ENCODE data around the gene PCDHAC2. TPM values are rescaled to one million over a fixed set of nuclear protein-coding genes. Genes with fewer than 3 reads are reported as not detected.

Gene PCDHAC2
- total RNA-seq, 1 donor from 2014 or later, result 0.48 TPM

DNA sequence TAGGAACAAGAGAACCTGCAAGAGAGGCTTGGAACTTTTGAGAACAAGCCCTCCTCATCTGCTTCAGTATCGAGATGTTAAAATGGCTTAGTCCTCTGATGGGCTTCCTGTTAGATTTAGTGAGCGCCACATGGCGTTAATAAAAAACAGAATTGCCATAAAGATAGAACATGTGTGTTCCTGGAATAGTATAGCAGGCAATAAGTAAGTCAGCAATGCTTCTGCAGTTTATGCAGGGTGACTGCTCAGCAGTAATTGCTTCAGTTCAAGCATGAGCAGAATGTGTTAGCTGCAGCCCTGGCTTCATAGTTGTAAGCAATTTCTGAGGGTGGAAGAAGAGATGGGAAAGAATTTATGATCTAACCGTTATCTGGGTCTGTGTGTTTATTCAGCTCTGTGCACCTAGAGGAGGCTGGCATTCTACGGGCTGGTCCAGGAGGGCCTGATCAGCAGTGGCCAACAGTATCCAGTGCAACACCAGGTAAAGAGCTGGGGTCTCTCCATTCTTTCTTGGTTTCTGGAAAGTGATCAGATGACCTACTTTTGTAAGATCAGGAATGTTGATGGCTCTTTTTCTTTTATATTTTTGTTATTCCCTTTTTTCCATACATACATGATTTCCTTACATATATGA, 15.9 kb downstream of the PCDHAC2 start:
- intact Hi-C loops (cut with DNase I), result no loop called here
- DNase-seq (no peak), ATAC-seq (ENCODE audit: poor library complexity) (no peak)

DNA sequence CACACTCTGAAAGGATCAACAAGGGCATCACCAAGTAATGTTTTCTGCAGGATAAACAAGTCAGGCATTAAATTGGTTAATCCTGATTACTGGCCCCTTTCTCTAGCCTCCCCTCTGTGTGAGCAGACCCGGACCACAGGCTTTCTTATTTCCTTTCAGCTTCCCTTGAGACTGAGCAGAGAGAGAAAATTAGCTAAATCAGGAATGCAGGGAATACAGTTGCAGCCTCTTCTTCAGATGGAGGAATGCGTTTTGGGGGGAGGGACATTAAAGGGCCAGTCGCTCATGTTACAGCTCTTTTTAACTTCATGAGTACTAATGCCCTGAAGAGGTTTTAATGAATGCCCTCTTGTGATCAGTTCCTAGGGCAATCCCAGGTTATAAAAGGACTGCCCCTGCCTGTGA, 19.8 kb downstream of the PCDHAC2 start:
- no peak for DNase-seq
- intact Hi-C loops (cut with DNase I), result no loop called here
- no peak for ATAC-seq (ENCODE audit: poor library complexity)

DNA sequence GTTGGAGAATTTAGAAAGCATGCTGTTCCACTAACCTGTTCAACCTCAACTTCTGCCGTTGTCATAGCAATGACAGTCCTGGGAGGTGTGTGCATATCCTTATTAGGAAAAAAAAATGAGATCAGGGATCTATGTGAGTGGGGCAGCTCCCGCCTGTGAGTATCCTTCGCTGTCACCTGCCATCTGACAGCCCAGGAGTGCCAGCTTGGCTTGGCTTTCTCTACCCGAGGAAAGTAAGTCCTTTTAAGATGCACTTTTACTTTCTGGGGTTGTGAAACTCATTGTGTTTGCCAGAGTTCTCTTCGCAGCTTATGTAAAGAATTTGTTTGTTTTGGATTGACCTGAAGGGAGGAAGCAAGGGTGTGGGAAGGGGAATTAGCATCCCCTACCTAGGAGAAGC, 21.8 kb downstream of the PCDHAC2 start:
- intact Hi-C loops (cut with DNase I), result no loop called here
- ATAC-seq (ENCODE audit: poor library complexity) (no peak), DNase-seq (no peak)

DNA sequence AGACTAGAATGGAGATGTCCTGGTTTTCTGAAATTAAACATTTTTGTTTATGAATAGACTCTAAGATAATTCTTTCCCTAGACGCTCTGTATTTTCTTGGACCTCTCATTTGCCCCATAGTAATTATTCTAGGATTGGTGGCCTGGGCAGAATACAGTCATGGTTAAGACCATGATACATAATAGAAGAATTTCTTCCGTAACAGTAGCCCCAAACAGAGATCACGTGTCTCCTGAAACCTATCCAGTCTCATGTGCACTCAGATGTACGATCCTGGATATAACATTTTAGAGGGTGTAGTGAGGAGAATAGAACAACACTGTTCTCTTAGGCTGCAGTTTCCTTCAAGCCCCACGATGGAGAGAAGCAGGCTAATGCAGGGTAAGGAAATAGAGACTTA, 22.3 kb downstream of the PCDHAC2 start:
- no peak for ATAC-seq (ENCODE audit: poor library complexity)
- intact Hi-C loops (cut with DNase I), result no loop called here

DNA sequence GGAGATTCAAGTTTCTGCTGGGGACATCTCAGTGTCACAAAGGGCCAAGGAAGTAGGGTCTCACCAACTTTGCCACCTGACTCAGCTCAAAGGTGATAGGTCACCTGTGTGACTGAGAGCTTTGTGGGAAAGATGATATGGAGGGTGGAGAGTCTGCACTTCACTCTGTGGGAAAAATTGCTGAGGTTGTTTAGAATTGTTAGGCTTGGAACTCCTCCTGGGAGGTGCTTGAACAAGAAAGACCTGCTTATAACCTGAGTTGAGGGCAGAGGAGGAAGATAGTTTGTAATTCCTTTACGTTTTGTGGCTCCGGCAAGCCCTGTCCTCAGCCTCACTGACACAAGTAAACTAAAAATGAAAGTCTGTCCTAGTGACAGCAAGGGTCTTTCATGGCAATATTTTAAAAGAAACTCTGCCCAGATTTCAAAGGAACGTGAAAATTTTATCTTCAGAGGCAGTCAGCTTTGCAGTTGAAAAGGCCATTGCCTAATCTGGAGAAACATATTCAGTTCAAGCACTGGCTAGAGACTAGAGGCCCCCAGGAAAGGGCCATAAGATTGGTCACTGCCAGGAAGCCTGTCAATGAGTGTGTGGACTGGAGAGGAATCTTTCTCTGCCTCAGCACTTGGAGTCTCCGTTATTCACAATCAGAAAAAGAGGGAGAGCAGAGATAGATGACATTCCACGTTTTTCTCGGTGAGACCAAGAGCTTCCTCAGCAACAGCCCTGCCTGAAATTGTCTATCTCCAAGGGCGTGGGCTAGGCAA, 23.2 kb downstream of the PCDHAC2 start:
- intact Hi-C loops (cut with DNase I), result no loop called here
- DNase-seq (no peak), ATAC-seq (ENCODE audit: poor library complexity) (no peak)

More for the DNA sequence above, 22.3 kb downstream of the PCDHAC2 start:
- no peak for DNase-seq

DNA sequence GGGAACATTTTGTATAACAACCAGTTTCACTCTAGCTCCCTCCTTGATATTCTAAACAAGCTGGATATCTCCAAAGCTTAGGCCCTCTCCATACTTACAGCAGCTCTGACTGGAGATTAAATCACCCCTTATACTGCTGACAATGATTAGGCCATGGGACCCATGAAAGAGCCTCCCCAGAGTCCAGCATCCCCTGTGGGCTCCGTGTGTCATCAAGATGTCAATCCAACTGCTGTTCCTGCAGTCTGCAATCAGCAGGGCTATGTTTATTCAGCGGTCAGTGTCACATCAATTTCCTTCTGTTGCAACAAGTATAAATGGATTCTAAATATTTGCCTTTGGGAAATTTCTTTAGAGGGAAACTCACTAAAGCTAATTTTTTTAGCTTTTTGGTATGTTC, 26.6 kb downstream of the PCDHAC2 start:
- DNase-seq (no peak), ATAC-seq (ENCODE audit: poor library complexity) (no peak)
- intact Hi-C loops (cut with DNase I), result no loop called here

DNA sequence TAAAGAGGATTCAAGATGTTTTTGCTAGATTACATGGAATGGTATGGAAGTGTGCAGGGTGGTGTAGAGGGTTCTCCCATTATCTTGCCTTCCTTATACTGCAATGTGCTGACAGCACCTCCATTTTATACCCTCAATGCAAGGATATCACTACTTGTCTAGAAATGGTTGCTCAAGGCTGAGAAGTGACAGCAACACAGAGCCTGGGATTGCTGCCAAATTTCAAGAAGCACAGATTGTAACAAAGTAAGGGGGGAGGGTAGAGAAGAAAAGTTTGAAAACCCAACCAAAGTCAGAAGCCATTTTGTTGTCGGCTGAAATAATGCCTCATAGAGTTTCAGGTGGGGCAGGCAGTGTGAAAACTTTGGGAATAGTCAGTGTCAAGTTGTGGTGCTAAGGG, 29.8 kb downstream of the PCDHAC2 start:
- intact Hi-C loops (cut with DNase I), result no loop called here
- ATAC-seq (ENCODE audit: poor library complexity), result no peak
- no peak for DNase-seq

DNA sequence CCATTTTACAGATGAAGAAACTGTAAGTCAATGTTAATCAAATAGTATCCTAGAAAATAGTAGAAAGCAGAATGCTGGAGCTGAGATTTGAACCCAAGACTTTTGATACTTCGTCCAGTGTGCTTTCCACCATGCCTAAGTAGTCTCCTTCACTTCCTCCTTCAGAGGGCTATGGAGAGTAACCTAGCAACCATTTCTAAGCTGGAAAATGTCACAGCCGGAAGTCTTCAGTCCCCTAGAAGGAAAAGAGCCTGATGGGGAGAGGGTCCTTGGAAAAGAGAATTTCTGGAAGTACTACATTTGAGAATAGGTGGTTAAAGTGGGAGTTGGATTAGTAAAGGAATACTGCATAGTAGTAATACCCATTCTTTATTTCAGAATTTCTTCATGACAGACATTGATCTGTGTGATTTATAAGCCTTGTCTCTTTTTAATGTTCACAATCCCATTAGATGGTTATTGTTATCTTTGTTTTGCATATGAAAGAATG, 32.7 kb downstream of the PCDHAC2 start:
- intact Hi-C loops (cut with DNase I), result no loop called here
- DNase-seq, result no peak

DNA sequence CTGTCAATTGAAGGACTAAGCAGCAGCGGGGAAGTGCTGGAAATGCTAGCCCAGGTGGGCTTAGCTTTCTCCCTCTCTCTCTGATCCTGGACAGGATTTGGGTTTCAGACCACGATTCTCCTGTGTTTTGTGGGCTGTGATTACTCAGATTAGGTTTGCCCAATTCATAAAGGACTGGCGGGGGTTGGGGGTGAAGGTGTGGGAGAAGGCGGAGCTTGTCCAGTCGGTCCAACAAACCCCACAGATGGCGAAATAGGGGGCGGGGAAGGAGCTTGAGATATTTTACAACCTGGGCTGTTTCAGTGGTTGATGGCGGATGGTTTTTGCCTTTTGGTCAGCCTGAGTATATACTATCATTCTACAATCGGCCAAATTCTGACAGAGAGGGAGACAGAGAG, 35.2 kb downstream of the PCDHAC2 start:
- intact Hi-C loops (cut with DNase I), result no loop called here
- DNase-seq, result no peak
- ATAC-seq (ENCODE audit: poor library complexity), result no peak

More for the DNA sequence above, 32.7 kb downstream of the PCDHAC2 start:
- ATAC-seq (ENCODE audit: poor library complexity), result no peak

DNA sequence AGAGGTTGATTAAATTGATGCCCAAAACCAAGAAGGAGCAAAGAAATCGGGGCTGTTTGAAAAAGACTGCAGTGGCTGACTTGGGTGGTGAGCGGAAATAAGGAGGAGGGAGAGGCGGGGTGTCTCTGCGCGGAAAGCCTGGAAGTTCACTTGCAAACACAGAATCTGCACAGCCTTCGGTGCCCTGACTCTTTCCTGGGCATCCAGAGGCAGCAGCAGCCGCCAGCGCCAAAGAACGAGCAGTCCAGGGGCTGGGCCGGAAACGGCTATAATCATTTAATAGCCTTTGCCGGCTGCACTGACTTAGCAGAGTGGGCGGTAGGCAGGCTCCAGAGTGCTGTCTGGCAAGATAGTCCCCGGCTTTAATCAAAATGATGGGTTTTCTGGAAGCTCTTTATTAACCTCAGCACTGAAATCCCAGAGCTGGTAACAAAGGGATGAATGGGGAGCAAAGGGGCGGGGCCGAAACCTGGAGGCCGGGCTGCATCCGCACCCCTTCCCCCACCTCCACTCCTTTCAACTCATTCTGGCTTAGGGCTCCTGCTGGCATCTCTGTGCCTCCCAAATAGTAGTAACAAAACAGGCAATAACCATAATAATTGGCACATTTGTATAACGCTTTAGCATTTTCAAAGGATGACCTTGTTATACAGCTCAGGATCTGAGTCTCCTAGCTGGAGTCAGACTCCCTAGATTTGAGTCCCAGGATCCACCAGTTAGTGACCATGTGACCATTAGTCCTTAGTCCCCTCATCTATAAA, 35.7 kb downstream of the PCDHAC2 start:
- intact Hi-C loops (cut with DNase I), result no loop called here
- ATAC-seq (ENCODE audit: poor library complexity) (no peak), DNase-seq (no peak)

DNA sequence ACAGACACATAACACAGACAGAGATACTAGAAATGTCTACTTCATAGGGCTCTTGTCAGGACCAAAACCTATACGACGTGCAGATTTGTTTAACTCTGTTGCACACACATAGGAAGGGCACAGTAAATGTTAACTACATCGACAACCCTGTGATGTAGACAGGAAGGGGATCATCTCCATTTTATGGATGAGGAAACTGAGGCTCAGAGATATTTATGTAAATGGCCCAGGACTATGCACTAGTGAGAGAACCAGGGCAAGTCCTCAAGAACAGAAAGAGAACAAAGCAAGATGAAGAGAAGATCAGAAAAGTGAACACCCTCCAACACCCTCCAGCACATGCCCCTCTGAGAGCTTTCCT, 36.3 kb downstream of the PCDHAC2 start:
- intact Hi-C loops (cut with DNase I), result no loop called here
- DNase-seq, result no peak
- ATAC-seq (ENCODE audit: poor library complexity), result no peak

DNA sequence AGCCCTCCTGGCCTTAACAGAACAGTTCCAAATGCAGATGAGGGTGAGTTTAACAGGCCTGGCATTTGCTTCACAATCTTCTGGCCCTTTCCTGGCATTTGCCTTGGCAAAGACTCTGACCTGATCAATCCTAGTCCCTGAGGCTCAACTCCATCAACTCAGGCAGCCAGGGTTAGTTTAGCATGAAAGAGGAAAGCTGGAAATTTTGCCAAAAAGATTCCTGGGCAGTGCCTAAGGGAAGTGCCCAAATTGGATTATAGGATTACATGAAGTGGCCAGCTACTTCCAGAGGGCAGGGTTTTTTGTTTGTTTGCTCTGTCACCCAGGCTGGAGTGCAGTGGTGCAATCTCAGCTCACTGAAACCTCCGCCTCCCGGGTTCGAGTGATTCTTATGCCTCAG, 36.8 kb downstream of the PCDHAC2 start:
- intact Hi-C loops (cut with DNase I), result no loop called here
- DNase-seq (no peak), ATAC-seq (ENCODE audit: poor library complexity) (no peak)

DNA sequence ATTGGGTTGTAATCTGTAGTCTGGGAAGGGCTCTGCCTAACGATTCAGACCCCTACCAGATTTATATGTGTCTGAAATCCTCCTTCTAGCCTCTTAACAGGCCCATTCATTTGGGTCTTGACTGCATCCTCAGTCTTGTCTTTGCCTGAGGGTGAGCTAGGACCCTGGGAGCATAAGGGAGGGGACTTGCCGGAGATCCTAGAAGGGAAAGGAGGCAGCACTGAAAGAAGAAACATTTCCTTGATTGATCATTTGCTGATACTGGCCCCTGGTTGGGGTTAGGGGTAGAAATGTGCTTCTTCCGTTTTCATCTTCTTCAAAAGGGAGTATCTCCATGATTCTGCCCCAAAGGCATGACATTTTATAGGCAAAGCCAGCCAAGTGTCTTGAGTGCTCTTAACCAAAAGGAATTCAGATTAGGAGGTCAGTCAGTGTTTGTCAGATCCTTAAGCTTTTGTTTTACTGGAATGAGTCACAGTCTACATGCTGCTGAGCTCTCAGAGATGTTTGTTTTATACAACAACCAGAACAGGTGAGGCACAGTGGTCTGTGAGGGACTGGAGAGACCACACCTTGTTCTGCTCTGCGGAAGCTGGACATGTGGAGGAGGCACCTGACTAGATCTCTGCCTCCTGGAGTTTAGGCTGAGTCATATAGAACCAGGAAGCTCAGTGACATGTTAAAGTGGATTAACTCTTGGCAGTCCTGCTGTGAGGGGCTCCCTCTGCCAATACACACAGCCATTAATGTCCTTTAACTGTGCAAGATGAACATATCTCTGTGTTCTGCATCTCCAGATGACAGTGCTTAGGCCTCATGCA, 37.7 kb downstream of the PCDHAC2 start:
- intact Hi-C loops (cut with DNase I), result no loop called here
- ATAC-seq (ENCODE audit: poor library complexity), result no peak
- DNase-seq, result no peak

DNA sequence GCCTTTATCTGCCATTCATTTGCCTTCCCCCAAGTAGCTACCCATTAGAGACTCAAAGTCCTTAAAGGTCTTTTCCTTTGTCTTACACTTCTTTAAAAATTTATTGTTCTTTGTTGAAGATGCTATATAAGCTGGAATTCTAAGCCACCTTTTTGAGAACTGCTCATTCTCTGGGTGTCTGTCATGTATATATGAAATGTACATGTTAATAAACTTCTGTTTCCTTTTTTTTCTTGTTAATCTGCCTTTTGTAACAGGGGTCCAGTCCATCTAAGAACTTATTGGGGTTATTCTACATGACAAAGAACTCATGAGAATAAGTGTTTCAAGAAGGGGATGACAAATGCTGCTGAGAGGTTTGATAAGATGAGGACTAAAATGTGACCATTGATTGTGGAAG, 41.5 kb downstream of the PCDHAC2 start:
- ATAC-seq (ENCODE audit: poor library complexity) (no peak), DNase-seq (no peak)
- intact Hi-C loops (cut with DNase I), result no loop called here

DNA sequence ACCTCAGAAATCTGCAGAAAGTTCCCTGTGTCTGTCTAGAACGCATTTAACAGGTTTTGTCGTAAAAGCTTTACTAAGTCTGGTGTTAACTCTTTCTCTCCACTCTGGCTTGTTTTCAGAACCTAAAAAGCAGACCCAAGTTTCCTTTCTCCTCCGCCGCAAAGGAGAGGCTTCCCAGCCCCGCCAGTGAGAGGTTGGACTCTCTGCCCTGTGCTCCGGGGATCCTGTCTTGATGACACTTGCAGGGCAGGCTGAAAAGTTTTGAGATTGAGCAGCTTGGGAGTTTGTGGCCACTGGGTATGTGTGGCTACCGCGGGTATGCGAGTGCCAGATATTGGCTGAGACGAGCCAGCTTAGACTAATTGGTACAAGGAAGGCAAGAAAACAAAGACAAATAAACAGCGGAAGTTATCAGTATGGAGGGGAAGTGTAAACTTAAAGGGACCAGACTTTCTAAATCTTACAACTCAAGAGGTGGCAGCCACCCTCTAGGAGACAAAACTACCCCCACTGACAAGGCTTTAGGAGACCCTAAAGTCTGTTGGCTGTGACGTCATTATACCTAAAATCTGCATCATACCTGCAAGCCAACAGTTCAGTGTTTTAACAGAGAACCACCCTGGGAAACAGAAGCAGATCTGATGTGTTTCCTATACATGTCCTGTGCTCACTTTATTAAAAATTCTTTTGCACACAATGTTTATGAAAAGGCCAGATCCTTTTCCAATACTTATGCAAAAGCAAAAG, 43.9 kb downstream of the PCDHAC2 start:
- no peak for ATAC-seq (ENCODE audit: poor library complexity)
- intact Hi-C loops (cut with DNase I), result no loop called here
- DNase-seq, result no peak

DNA sequence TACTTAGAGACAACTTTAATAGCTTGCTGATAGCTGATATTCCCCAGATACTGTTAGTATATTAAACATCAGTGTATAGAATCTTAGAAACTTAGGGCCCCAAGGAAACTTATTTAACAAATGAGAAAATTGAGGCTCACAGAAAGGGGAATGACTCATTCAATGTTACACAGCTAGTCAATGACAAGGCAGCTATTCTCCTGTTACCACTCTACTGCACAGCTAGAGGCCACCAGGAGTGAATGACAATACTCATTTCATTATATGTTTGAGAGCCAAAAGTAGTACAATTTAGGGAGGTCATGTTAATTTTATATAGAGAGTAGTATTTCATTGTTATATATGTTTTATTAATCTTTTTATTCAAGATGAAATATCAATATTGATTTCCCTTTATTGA, 51.7 kb downstream of the PCDHAC2 start:
- DNase-seq (no peak), ATAC-seq (ENCODE audit: poor library complexity) (no peak)
- intact Hi-C loops (cut with DNase I), result no loop called here
